Activated naive CD4-positive, alpha-beta T cell treated with anti-CD3 and anti-CD28 coated beads, Interleukin-2, amount 10 ng/mL, durations not matched to agents 7 days and 5 days (primary cell): ENCODE data around the gene NOS2.
"Not testable (repeated sequence)": the region's sequence is repeated elsewhere in the genome, so short reads cannot be mapped to it uniquely, and the experiment has no call there.

Experiments
- CTCF ChIA-PET: fragments of 350-600 bp; sonication (Branson Sonifier 250); formaldehyde crosslinking; loops from one replicate; lab custom pipeline; 2021; ENCODE audit warnings: antibody characterized with exemption; lab: Charles Lee
- DNase-seq: peaks from one replicate; pipeline ENCODE4 v3.0.0-alpha.2; 2020
- H3K27ac Mint-ChIP-seq: one replicate; pipeline ENCODE4 v1.8.0; 2021; ENCODE audit warnings: mild to moderate bottlenecking, moderate library complexity, mixed read lengths
- H3K27me3 Mint-ChIP-seq: one replicate; pipeline ENCODE4 v1.8.0; 2021; ENCODE audit warnings: mild to moderate bottlenecking, mixed read lengths
- H3K36me3 Mint-ChIP-seq: one replicate; pipeline ENCODE4 v1.8.0; 2021; ENCODE audit warnings: mixed read lengths
- H3K4me1 Mint-ChIP-seq: one replicate; pipeline ENCODE4 v1.8.0; 2021; ENCODE audit warnings: mixed read lengths
- H3K4me3 Mint-ChIP-seq: one replicate; pipeline ENCODE4 v1.8.0; 2021; ENCODE audit warnings: mild to moderate bottlenecking, moderate library complexity, mixed read lengths
- H3K9me3 Mint-ChIP-seq: one replicate; pipeline ENCODE4 v1.8.0; 2021; ENCODE audit warnings: mixed read lengths

NOS2 gene

GRCh38 chr17:27800522-27800921, at the start of gene NOS2:
Gene NOS2, minus strand, starts transcription at chr17:27800529. Its CDS starts 1,720 bp downstream, at chr17:27798809.
- Mint-ChIP-seq H3K36me3 (no peaks in the 10 kb centered on the region), H3K27me3 (peaks cover 57% of the 10 kb centered on the region), H3K27ac (no peak within 1 kb of the TSS), H3K4me3 (no peak within 1 kb of the TSS), H3K9me3 (no peaks in the 10 kb centered on the region), H3K4me1 (peaks cover 4% of the 10 kb centered on the region)
- CTCF ChIA-PET = interaction anchor here (1.1 to 10.3 kb wide), 2 partner anchors 40 to 81 kb away, joined by 3 to 404 read pairs; no protein-coding TSS in a partner anchor
- DNase-seq = no peak

- H3K27me3 Mint-ChIP-seq = peaks cover 26% of the 10 kb centered on the region
- CTCF ChIA-PET = interaction anchor here (1.8 kb wide), 1 partner anchor 30 kb away, joined by 4 read pairs; no protein-coding TSS in a partner anchor
- no peak overlapping the region for H3K4me3 Mint-ChIP-seq
- no peaks in the 10 kb centered on the region for H3K36me3 Mint-ChIP-seq
- H3K9me3 Mint-ChIP-seq = no peaks in the 10 kb centered on the region
- DNase-seq = no peak
- no peak overlapping the region for H3K27ac Mint-ChIP-seq
- H3K4me1 Mint-ChIP-seq = peaks cover 29% of the 10 kb centered on the region
Observed at GRCh38 chr17:27849474-27850185, 49.3 kb upstream of the NOS2 start.

DNA sequence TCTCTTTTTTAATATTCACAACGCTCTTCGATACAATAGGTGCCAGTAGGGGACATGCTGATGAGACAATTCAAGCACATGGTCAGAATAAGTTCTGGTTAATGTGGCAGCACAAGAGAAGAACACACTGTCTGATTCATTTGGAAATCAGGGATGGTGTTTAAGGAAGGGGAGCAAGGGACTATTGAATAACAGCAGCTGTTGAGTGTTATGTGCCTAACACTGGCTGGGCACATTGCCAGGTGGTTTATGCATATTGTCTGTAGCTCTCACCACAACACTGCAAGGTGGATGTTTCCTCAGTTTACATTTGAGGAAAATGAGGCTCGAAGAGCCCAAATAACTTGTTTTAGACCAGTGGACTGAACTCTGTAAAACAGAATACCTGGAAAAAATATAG, 48.6 kb upstream of the NOS2 start:
- H3K9me3 Mint-ChIP-seq = no peaks in the 10 kb centered on the region
- no peak for DNase-seq

DNA sequence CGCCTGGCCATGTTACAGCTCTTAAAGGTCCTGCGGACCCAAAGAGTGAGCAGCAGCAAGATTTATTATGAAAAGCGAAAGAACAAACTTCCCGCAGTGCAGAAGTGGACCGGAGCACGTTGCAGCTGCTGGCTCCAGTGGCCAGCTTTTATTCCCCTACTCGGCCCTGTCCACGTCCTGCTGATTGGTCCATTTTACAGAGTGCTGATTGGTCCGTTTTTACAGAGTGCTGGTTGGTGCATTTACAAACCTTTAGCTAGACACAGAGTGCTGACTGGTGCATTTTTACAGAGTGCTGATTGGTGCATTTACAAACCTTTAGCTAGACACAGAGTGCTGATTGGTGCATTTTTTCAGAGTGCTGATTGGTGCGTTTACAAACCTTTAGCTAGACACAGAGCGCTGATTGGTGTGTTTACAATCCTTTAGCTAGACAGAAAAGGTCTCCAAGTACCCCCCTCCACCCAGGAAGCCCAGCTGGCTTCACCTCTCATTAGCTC, 46.5 kb upstream of the NOS2 start:
- peaks cover 29% of the 10 kb centered on the region for H3K4me1 Mint-ChIP-seq
- peak overlapping the region; percentile 82 for H3K27ac Mint-ChIP-seq
- H3K36me3 Mint-ChIP-seq, H3K9me3 Mint-ChIP-seq, DNase-seq: not testable (repeated sequence)
- H3K4me3 Mint-ChIP-seq = peak overlapping the region; percentile 57
- CTCF ChIA-PET = interaction anchor here (0.6 to 2.3 kb wide), 5 partner anchors 9 to 216 kb away, joined by 3 to 12 read pairs (median 4); no protein-coding TSS in a partner anchor
- H3K27me3 Mint-ChIP-seq = peaks cover 18% of the 10 kb centered on the region

More for the DNA sequence above, 48.6 kb upstream of the NOS2 start:
- CTCF ChIA-PET = interaction anchor here (2.3 kb wide), 1 partner anchor 30 kb away, joined by 8 read pairs; no protein-coding TSS in a partner anchor
- Mint-ChIP-seq H3K27me3 (peaks cover 26% of the 10 kb centered on the region), H3K27ac (no peak overlapping the region), H3K36me3 (no peaks in the 10 kb centered on the region), H3K4me1 (peaks cover 29% of the 10 kb centered on the region), H3K4me3 (no peak overlapping the region)

DNA sequence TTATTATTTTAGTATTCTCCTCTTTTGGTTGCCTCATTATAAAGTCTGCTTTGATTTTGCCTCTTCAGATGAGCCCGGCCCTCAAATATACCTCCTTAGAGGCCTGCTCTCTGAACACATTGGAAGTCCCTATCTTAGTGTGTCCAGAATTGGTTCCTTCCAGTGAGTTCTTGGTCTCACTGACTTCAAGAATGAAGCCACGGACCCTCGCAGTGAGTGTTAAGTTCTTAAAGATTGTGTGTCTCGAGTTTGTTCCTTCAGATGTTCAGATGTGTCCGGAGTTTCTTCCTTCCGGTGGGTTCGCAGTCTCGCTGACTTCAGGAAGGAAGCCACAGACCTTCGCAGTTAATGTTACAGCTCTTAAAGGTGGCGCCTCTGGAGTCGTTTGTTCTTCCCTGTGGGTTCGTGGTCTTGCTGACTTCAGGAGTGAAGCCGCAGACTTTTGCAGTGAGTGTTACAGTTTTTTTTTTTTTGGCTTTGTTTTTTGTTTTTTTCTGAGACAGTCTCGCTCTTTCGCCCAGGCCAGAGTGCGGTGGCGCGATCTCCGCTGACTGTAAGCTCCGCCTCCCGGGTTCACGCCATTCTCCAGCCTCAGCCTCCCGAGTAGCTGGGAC, 45.8 kb upstream of the NOS2 start:
- H3K4me3 Mint-ChIP-seq = peak overlapping the region; percentile 57
- H3K36me3 Mint-ChIP-seq = no peaks in the 10 kb centered on the region
- DNase-seq = peak; percentile 65
- peaks cover 17% of the 10 kb centered on the region for H3K27me3 Mint-ChIP-seq
- H3K27ac Mint-ChIP-seq = peak overlapping the region; percentile 82
- H3K9me3 Mint-ChIP-seq = no peaks in the 10 kb centered on the region
- H3K4me1 Mint-ChIP-seq = peaks cover 29% of the 10 kb centered on the region
- CTCF ChIA-PET = interaction anchor here (0.7 to 2.0 kb wide), 4 partner anchors 9 to 394 kb away, joined by 3 to 12 read pairs (median 4); no protein-coding TSS in a partner anchor

DNA sequence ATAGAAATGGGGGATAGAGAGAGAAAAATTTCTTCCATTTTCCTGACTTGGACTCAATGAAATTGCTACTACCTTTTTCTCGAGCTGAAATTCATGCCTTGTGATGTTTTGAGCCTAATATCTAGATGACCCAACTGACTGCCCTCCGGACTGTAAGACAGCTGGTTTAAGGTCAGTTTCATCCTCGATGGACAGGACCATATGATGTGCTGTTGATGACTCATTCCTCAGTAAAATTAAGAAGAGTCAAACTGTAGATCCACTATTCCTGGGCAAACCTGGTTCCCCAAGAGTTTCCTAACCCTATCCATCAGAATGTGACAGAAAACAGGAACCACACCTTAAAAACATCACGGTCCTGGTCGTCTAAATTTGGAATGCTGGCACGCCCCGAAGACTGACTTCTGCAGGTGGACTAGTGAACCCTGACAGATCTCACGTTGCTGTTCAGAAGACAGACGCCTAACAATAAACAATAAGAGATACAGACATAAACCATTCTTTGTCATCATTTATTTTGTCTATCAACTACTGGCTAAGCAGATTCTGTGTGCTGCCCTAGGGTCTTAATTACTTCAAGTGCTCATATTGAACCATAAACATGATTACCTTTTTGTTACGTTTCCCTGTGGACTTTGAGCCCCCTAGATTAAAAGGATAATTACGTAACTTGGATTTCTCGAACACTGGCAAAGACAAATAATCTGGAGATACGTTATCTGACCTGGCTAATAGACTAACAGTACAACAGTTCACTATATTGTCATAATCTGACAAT, 45.1 kb upstream of the NOS2 start:
- H3K27ac Mint-ChIP-seq = no peak overlapping the region
- no peak for DNase-seq
- H3K4me3 Mint-ChIP-seq = no peak overlapping the region
- peaks cover 14% of the 10 kb centered on the region for H3K27me3 Mint-ChIP-seq
- H3K36me3 Mint-ChIP-seq = no peaks in the 10 kb centered on the region
- CTCF ChIA-PET = interaction anchor here (0.7 to 2.0 kb wide), 2 partner anchors 40 to 395 kb away, joined by 3 to 12 read pairs; no protein-coding TSS in a partner anchor
- peaks cover 29% of the 10 kb centered on the region for H3K4me1 Mint-ChIP-seq
- no peaks in the 10 kb centered on the region for H3K9me3 Mint-ChIP-seq

DNA sequence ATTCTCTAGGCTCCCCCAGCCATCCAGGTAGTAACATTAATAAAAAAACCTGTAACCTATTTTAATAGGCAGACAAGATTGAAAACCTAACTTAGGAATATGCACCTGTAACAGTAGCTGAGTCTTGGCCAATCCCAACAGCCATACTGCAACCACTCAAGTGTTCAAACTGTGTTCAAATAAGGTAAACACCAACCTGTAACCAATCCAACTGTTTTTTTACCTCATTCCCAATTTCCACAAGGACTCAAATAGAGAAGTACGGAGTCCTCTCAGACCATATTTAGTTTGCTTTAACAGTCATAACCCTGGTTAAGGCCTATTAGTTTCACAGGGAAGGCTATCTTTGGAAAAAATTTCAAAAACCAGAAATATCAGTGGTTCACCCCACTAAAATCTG, 40.4 kb upstream of the NOS2 start:
- H3K27ac Mint-ChIP-seq = no peak overlapping the region
- no peaks in the 10 kb centered on the region for H3K9me3 Mint-ChIP-seq
- CTCF ChIA-PET = no interaction called here
- H3K4me3 Mint-ChIP-seq = no peak overlapping the region
- H3K4me1 Mint-ChIP-seq = peaks cover 5% of the 10 kb centered on the region
- no peaks in the 10 kb centered on the region for H3K36me3 Mint-ChIP-seq
- no peak for DNase-seq
- peaks cover 6% of the 10 kb centered on the region for H3K27me3 Mint-ChIP-seq

DNA sequence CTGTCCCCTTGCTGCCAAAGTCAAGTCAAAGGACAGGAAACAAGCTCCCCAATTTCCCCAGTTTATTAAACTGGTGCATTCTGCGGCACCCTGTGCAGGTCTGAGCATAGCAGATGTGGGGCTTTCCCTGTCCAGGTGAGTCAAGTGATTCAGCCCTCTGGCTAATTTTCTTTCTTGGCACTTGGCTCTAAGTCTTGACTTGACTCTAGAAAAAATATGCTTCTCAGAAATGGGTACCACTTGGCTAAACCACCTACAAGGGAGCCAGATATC, 40.0 kb upstream of the NOS2 start:
- H3K9me3 Mint-ChIP-seq, H3K27me3 Mint-ChIP-seq, H3K36me3 Mint-ChIP-seq, DNase-seq, H3K4me3 Mint-ChIP-seq, H3K27ac Mint-ChIP-seq, CTCF ChIA-PET, H3K4me1 Mint-ChIP-seq: not testable (repeated sequence)

GRCh38 chr17:27839571-27840405, 39.5 kb upstream of the NOS2 start:
- H3K9me3 Mint-ChIP-seq, CTCF ChIA-PET: not testable (repeated sequence)

GRCh38 chr17:27838607-27839006, 38.3 kb upstream of the NOS2 start:
- H3K9me3 Mint-ChIP-seq, H3K27me3 Mint-ChIP-seq, DNase-seq, H3K4me3 Mint-ChIP-seq, H3K36me3 Mint-ChIP-seq, H3K27ac Mint-ChIP-seq, CTCF ChIA-PET, H3K4me1 Mint-ChIP-seq: not testable (repeated sequence)

More at GRCh38 chr17:27839571-27840405, 39.5 kb upstream of the NOS2 start:
- H3K36me3 Mint-ChIP-seq, H3K27me3 Mint-ChIP-seq, H3K4me3 Mint-ChIP-seq, H3K27ac Mint-ChIP-seq, DNase-seq, H3K4me1 Mint-ChIP-seq: not testable (repeated sequence)

- not testable (repeated sequence) for H3K36me3 Mint-ChIP-seq, DNase-seq, H3K9me3 Mint-ChIP-seq, H3K4me3 Mint-ChIP-seq, H3K27me3 Mint-ChIP-seq, H3K4me1 Mint-ChIP-seq, H3K27ac Mint-ChIP-seq
- CTCF ChIA-PET = interaction anchor here (0.6 kb wide), 1 partner anchor 9 kb away, joined by 3 read pairs; no protein-coding TSS in a partner anchor
Observed at GRCh38 chr17:27837769-27838168, 37.4 kb upstream of the NOS2 start.

DNA sequence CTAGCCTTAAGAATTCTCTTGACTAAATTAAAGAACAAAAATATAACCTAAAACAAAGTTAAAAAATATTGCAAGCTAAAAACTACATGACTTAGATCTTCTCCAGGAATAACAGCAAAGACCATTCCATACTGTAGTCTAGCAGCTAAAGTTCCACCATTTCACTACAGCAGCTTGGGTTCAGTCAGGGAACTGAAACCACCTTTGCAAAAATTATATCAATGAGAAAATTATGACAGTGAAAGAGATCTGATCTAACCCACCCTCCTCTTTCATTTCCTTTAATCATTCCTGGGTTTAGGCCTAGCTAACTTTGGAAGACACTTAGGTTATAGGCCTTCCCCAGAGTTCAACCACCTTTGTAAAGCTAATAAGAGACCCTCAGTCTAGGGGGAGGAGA, 36.3 kb upstream of the NOS2 start:
- no peaks in the 10 kb centered on the region for H3K4me1 Mint-ChIP-seq
- peaks cover 6% of the 10 kb centered on the region for H3K27me3 Mint-ChIP-seq
- H3K27ac Mint-ChIP-seq = no peak overlapping the region
- peaks cover 2% of the 10 kb centered on the region for H3K9me3 Mint-ChIP-seq
- no peak overlapping the region for H3K4me3 Mint-ChIP-seq
- CTCF ChIA-PET = interaction anchor here (1.1 kb wide), 1 partner anchor 29 kb away, joined by 3 read pairs; no protein-coding TSS in a partner anchor
- no peak for DNase-seq
- H3K36me3 Mint-ChIP-seq = no peaks in the 10 kb centered on the region

- DNase-seq = no peak
- Mint-ChIP-seq H3K9me3 (peaks cover 2% of the 10 kb centered on the region), H3K4me1 (no peaks in the 10 kb centered on the region), H3K27me3 (peaks cover 6% of the 10 kb centered on the region), H3K36me3 (no peaks in the 10 kb centered on the region), H3K4me3 (no peak overlapping the region), H3K27ac (no peak overlapping the region)
- CTCF ChIA-PET = no interaction called here
Observed at GRCh38 chr17:27834571-27834970, 34.2 kb upstream of the NOS2 start.
